ENCODE results near the gene BLVRA.

Gene BLVRA

DNA sequence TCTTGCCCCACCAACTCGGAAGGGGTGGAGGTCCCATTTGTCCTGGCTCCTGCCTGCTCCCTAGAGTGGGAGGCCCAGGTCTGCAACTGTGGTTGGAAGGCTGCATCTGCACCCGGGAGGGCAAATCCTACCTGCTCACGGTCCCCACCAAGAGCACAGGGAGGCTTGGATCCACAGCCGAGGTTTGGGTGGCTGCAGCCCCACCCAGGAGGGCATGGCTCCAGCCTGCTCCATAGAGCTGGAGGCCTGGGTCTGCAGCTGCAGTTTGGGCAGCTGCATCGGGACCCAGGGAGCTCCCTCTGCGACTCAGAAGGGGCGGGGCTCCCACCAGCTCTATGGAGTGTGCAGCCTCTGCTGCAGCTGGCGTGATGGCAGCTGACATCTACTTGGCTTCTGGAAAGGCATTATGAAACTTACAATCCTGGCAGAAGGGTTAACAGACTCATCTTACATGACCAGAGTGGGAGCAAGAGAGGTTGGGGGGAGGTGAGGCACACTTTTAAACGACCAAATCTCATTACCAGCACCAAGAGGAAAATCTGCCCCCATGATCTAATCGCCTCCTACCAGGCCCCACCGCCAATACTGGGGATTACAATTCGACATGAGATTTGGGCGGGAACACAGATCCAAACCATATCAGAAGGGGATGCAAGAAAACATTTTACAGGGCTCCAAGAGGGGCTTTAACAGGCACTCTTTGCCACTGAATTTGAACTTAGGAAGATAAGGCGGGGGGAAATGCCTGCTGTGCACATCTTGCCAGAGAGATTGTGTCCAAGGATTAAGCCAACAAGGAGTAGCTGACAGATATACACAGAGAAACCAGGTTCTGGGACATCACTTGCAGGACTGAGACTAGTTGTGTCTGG is 8.2 kb upstream of the BLVRA start:
- DNase-seq: no peak

- DNase-seq: no peak
Observed at GRCh38 chr7:43752411-43752810, 6.1 kb upstream of the BLVRA start.

- no peak for DNase-seq
Observed at GRCh38 chr7:43753271-43753810, 5.1 kb upstream of the BLVRA start.

DNA sequence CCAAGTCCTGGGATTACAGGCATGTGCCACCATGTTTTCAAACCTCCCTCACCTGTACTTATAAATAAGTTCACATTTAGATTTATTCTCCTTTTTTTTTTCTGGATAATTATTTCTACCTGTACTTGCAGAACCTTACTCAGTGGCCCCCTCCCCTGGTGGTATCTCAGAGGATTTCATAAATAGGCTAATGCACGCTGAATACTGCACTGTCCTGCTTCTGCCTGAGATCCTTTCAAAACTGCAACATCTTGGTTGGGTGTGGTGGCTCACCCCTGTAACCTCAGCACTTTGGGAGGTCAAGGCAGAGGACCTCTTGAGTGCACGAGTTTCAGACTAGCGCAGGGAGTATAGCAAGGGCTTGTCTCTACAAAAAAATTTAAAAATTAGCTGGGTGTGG is 4.6 kb upstream of the BLVRA start:
- no peak for DNase-seq

DNA sequence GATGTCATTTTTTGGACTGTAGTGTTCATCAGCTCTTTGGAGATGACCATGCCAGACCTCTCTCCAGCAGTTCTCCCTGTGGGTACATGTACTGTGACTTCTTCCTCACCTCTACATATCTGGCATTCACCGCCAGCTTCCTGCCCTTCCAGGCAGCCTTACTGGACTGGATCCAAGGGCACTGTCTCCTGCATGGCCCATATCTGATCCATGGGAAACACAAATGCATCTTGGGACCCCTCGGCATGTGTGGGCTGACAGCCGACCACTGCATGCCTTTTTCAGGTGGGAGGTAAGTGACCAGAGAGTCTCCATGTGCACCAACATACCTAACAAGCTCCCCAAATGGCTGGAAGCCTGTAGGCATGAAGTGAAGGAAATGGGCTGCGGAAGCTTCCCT is 3.9 kb upstream of the BLVRA start:
- DNase-seq: no peak

GRCh38 chr7:43756368-43757072 is 2.0 kb upstream of the BLVRA start:
- no peak for DNase-seq

GRCh38 chr7:43757073-43757720 is 1.3 kb upstream of the BLVRA start:
- DNase-seq: no peak

- DNase-seq: no peak
Observed at GRCh38 chr7:43758822-43759683, 573 bp downstream of the BLVRA start.

DNA sequence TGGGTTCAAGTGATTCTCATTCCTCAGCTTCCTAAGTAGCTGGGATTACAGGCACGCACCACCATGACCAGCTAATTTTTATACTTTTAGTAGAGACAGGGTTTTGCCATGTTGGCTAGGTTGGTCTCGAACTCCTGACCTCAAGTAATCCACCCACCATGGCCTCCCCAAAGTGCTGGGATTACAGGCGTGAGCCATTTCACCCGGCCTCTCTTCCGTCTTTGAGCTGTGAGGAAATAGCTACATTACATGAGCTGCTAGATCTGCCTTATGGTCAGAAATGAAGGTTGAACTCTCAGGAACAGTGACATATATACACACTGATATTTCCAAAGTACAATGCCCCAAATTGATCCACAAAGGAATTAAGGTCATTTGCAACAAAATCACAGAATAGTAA is 2.4 kb downstream of the BLVRA start:
- no peak for DNase-seq

DNA sequence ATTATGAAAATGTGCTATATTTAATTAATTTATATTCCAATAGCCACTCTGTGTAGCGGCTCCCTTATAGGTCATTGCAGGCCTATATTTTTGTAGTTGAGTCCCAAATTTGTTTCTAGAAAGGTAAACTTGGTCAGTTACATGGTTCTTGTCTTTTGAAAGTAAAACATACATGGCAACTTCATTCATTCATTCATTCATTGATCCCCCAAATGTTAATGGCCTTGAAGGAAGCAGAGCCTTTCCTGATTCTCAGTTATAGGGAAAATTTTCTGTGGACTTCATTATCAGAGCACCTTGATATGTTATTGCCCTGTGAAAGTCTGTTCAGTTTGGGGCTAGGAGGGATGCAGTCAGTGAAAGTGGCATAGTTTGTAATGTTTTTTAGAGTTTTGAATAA is 2.9 kb downstream of the BLVRA start:
- no peak for DNase-seq

DNA sequence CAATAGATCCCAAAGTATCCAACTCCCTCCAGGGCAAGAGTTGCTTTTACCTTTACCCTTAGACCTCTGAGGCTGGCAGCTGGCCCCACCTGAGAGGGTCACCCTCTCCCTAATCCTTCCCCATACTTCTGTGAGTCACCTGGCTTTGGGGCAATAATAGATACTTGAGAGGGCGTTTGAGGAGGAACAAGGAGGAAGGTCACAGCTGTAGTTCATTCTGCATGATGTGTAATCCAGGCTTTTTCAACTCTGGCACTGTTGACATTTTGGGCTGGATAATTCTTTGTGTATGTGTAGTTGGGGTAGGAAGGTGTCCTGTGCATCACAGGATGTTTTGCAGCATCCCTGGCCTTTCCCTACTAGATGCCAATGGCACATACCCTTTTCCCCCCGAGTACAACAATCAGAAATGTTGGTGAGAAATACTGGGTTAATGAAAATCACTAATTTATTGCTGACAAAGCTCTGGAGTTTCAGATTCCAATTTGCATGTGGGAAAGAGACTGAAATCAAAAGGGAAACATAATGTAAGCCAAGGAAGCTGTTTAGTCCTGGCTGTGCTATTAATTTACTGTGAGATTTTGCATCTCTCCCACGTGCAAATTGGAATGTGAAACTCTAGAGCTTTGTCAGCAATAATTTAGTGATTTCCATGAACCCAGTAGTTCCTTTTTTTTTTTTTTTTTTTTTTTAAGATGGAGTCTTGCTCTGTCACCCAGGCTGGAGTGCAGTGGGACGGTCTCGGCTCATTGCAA is 3.6 kb downstream of the BLVRA start:
- no peak for DNase-seq

DNA sequence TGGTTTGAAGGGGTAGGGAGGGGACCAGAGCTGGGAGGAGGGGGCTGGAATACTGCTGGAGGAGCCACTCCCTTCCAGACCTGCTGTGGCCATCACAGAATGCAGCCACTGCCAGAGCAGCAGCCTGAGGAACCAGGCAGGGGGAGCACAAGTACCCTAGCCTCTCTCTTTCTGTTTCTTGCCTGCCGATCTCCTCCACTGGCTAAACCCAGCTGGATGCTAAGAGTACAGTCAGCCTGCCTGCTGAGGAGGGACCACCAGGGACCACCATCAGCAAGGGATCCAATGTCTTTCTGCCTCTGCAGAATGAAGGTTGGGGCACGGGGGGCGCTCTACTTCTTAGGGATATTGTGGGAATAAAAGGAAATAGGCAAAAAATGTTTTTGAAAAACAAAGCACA is 4.7 kb downstream of the BLVRA start:
- no peak for DNase-seq

- no peak for DNase-seq
Observed at GRCh38 chr7:43764039-43764761, 5.7 kb downstream of the BLVRA start.

DNA sequence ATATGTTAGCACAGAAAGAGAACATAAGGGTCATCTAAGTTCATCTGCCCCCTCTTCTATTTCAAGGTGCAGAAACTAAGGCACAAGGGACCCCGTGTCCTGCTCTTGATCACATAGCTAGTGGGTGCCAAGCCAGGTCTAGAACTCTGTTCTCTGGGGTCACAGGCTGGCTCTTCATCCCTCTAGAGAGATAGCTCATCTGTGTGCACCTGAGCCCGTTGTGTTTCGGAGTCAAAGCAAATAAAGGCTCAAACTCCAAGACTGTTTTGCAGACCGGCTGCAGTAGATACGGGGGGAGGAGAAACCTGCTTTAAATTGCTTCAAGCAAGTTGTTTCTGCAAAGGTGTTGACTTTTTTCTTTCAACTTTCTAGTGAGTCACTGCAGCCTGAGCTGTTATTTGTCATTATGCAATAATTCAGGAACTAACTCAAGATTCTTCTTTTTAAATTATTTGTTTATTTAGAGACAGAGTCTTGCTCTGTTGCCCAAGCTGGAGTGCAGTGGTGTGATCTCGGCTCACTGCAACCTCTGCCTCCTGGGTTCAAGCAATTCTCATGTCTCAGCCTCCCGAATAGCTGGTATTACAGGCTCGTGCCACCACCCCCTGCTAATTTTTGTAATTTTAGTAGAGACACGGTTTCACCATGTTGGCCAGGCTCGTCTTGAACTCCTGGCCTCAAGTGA is 6.5 kb downstream of the BLVRA start:
- DNase-seq: no peak

- no peak for DNase-seq
Observed at GRCh38 chr7:43766564-43766963, 8.1 kb downstream of the BLVRA start.

DNA sequence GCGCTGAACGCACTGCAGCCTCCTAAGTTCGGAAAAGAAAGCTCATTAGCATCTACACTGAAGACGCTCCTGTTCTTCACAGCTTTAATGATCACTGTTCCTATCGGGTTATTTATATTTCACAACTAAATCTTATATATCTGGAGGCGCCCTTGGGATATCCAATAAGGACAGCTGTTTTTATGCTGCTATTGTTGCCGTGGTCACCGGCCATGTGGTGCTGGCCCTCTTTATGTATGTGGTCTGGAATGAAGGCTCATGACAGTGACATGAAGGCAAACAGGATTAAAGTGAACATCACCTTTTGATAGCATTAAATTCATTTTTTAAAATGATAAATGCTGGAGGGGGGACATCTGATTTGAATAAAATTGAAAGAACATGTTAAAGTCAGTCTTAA is 8.8 kb downstream of the BLVRA start:
- no peak for DNase-seq

- no peak for DNase-seq
Observed at GRCh38 chr7:43768201-43768886, 9.9 kb downstream of the BLVRA start.

DNA sequence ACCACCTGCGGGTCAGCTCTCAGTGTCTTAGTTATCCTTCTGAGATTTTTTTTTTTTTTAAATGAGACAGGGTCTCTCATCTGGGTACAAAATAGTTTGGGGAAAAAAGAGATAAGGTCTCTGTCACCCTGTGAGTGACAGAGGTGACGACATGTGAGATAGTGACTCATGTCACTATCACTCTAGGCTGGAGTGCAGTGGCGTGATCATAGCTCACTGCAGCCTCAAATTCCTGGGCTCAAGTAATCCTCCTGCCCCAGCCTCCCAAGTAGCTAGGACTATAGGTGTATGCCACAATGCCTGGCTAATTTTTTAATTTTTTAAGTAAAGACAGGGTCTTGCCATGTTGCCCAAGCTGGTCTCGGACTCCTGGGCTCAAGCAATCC is 10.4 kb downstream of the BLVRA start:
- DNase-seq: no peak

DNA sequence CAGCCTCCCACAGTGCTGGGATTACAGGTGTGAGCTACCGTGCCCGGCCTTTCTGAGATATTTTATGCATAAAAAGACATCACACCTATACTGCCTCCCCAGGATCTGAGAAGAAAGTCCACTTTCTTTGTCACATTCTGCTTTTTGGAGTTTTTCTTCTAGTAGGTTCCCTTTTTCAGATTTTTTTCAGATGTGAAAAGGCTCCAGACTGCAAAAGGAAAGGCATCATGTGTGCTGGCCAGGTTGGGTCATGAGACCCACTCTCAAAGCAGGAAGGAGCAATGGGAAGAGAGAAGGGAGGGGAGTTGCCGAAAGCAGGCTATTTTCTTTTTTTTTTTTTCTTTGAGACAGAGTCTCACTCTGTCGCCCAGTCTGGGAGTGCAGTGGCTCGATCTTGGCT is 10.8 kb downstream of the BLVRA start:
- no peak for DNase-seq
